HG03457 (cell line): ENCODE measurements around the gene WSCD2.
"Not testable (repeated sequence)": the region's sequence is repeated elsewhere in the genome, so short reads cannot be mapped to it uniquely, and the experiment has no call there.

Experiments used
- ATAC-seq: cut with Tn5 transposase; IDR thresholded peaks from one replicate; pipeline ENCODE4 v1.9.1; 2021; ENCODE audit warnings: moderate number of reproducible peaks; ENCODE audit not compliant: unreplicated experiment

The WSCD2 gene

GRCh38 chr12:108193493-108193892 lies 64.4 kb downstream of the WSCD2 start:
- ATAC-seq: no peak

GRCh38 chr12:108193917-108194316 lies 64.8 kb downstream of the WSCD2 start:
- ATAC-seq: no peak

DNA sequence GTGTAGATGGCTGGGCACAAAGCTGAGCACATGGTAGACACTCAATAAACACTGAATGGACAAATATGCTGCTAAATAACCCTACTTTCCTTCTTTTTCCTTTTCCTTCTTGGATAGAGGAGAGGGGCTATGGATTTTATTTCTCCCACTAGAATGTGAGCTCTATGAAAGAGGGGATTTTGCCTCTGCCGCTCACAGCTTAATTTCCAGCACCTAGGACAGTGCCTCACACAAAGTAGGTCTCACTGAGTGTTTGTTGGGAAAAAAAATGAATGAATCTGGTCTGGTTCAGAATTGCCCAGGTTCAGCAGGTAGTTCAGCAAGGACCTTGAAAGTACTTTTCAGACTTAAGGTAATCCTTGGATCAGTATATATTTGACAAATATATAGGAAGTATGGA lies 65.5 kb downstream of the WSCD2 start:
- no peak for ATAC-seq

DNA sequence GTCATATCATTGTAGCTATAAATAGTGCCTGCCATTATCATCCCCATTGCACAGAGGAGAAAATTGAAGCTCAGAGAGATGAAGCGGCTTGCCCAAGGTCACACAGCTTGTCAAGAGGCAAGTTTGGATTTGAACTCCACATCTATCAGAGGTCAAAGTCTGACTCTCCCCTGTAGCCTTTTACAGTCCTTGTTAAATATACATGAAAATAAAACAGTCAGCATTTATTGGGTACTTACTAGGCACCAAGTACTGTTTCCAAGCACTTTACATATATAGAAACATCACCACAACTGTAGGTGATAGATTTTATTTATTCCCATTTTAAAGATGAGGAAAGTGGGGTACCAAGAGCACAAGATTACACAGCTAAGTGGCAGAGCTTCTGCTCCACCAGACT lies 67.2 kb downstream of the WSCD2 start:
- ATAC-seq: no peak

DNA sequence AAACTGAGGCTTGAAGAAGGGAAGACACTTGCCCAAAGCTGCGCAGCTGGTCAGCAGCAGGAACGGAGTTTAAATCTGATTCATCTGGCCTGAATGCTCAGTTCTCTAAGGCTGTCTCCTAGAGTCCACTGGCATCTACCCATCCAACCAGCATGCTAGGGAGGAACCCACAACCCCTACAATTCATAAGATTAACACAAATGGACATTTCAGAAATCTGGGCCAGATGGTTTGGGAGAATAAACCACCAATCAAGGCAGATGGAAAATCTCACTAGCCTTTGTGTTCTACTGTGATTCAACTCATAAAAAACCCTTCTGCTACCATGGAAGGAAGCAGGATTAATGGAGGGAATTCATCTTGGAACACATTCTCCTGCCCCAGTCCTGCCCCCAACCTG lies 67.8 kb downstream of the WSCD2 start:
- no peak for ATAC-seq

- ATAC-seq: no peak
Observed at GRCh38 chr12:108198043-108198442, 69.0 kb downstream of the WSCD2 start.

DNA sequence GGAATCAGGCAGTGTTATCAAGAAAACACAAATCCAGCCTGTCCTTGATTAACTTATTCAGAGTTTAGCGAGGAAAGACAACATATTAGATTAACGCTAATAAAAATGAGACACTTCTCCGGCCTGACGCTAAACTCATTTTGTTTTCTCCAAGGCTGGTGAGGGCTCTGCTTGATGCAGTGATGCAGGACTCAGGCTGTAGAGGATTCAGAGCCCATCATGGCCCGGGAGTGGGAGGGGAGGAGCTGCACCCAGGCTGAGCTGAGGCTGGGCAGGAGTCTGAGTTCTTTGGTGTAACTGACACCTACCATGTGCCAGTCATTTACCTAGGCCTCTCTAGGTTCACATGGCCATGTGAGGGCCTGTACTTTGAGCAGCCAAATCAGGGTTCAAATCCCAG lies 70.0 kb downstream of the WSCD2 start:
- ATAC-seq: no peak

DNA sequence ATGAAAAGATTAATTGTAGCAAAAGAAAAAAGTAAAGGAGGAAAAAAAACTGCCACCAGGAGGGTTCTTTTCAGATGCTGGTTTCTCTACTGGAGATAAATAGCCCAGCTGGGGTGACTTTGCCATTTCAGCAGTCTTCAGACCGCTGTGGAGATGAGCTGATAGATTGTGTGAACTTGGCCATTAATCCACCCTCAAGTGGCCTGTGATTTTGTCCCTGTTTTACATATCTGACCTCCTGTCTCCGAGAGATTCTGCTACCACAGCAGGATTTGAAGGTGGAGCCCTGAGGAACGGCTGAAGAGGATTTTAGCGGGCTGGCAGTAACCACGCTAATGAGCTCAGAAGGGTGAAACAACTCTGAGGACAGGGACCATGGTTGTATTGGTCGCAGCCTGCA lies 72.7 kb downstream of the WSCD2 start:
- no peak for ATAC-seq

- no peak for ATAC-seq
Observed at GRCh38 chr12:108204117-108204987, 75.3 kb downstream of the WSCD2 start.

GRCh38 chr12:108205864-108206263 lies 76.8 kb downstream of the WSCD2 start:
- no peak for ATAC-seq

DNA sequence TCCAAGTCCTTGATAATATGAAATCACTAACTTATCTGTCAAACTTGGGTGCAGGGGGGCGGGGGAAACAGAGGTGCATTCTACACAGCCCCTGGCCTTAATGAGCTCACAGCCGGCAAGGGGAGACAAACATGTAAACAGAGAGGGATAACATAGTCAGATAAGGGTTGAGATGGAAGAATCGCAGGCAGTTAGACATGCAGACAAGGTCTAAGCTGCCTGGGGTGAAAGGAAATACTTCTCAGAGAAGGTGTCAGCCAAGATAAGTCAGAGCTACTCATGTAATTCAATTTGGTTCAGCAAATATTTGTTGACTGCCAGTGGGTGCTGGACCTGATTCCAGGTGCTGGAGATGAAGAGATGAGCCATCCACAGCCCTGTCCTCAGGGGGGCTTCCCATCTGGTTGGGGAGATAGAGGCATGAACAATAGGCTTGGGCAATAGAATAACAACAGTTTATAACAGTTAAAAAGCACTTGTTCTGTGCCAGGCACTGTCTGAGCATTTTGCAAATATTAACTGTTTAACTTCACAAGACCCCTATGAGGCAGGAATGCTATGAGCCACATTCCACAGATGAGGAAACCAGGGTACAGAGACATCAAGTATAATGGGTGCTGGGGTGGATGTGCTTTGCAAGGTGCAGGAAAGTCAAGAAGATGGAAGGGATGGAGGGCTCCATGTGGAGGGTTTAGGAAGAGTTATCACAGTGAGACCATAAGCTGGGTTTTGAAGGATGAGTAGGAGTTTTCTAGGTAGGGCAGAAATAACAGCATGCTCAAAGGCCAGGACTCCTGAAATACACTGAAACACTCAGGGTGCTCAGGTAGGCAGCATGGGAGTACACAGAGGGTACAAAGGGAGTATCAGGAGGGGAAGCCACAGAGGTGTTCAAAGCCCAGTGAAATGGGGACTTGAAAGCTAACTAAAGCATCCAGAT lies 79.0 kb downstream of the WSCD2 start:
- ATAC-seq: no peak

GRCh38 chr12:108210001-108210400 lies 80.9 kb downstream of the WSCD2 start:
- no peak for ATAC-seq

DNA sequence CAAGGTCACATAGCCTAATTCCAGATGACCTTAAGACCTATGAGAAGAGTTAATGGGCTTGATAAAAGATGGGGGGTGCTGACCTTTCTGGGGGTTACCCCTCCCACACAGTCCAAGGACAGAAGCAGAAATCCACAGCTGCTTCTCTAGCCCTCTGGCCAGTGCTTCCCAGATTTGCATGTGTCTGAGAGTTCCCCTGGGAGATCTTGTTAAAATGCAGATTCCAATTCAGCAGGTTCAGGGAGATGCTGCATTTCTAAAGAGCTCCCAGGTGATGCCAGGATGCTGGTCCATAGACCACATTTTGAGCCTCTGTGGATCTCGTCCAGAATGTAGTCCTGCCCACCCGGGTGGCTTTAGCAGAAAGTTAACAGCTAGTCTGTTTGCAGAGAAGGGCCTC lies 82.1 kb downstream of the WSCD2 start:
- no peak for ATAC-seq

GRCh38 chr12:108213871-108214445 lies 84.9 kb downstream of the WSCD2 start:
- ATAC-seq: no peak

GRCh38 chr12:108214486-108214885 lies 85.4 kb downstream of the WSCD2 start:
- no peak for ATAC-seq

GRCh38 chr12:108215458-108215857 lies 86.4 kb downstream of the WSCD2 start:
- no peak for ATAC-seq

GRCh38 chr12:108218921-108219320 lies 89.8 kb downstream of the WSCD2 start:
- ATAC-seq: no peak

DNA sequence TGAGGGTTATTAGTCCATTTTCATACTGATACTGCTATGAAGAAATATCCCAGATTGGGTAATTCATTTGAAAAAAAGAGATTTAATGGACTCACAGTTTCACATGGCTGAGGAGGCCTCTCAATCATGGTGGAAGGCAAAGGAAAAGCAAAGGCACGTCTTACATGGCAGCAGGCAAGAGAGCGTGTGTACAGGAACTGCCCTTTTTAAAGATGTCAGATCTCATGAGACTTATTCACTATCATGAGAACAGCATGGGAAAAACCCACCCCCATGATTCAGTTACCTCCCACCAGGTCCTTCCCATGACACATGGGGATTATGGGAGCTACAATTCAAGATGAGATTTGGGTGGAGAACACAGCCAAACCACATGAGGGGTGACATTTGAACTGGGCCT lies 96.0 kb downstream of the WSCD2 start:
- ATAC-seq: not testable (repeated sequence)

DNA sequence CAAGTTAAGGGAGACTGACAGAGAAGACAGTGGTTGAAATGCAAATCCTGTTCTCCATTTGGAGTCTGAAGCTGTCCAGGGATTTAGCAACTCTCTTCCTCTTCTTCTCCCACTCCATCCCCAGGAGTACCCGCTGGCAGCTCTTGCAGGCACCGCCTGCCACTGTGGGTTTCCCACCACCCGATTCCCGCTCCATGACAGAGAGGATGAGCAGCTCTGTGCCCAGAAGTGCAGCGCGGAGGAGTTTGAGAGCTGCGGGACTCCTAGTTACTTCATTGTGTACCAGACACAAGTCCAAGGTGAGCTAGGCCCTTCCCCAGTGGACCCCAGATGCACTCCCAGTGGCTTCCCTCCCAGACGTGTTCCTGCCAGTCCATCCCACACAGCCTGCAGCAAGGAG lies 97.8 kb downstream of the WSCD2 start:
- ATAC-seq: no peak

DNA sequence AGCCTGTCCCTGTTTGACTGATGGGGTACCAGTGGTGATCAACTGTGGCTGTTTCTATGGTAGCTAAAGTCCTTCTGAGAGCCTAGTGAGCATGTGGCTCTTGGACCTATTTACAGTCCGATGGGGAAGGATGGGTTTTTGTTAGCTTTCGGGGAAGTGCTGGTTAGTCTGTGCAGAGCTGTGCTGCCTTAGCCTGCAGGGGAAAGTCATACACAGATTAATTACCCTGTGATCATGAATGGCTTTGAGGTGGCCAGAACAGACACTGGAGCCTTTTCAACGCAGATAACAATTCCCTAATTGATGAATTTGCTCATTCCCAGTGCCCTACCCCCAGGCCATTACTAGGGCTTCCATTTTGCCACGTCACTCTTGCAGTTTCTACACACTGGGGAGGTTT lies 99.7 kb downstream of the WSCD2 start:
- no peak for ATAC-seq

DNA sequence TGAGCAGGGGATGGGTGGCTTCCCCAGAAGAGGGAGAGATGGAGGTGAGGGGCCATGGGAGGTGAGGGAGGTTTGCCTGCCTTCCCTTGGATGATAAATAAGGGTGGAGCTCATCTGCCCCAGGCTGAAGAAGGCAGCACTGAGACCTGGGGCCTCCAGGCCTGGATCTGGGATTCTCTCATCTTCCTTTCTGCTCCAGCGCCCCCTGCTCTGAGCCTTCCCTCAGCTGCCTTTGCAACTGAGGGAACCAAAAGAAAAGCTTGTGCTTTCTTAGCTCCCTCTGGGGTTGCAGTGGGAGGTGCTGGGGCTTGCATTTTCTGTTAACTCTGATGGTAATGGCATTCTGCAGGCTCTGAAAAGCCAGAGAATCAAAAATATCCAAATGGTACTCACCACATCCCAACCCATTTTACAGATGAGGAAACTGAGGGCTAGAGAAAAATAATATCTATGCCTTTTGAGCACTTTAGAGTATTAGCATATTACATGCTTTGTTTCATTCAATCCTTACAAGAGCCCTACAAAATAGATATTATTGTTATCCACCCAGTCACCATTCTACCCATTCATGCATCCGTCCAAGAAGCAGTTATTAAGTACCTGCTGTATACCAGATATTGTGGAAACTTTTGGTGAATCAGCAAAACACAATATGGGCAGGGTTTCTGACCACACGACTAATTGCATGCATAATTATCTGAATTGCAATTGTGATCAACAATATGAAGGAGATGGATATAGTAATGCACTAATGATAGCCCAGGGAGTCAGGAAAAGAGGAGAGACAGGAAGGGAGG lies 102.2 kb downstream of the WSCD2 start:
- no peak for ATAC-seq
